GM12892 (cell line): ENCODE measurements around the gene MYCL.

Source experiments
- POLR2A ChIP-seq: IDR thresholded peaks from 2 replicates; pipeline ENCODE4 v1.6.1; 2011; ENCODE audit warnings: low read depth, low read length, control low read depth
- POLR2AphosphoS5 ChIP-seq: IDR thresholded peaks from 2 replicates; pipeline ENCODE4 v1.6.1; 2011; ENCODE audit warnings: low read depth, low read length, control low read depth
- TAF1 ChIP-seq: IDR thresholded peaks from 2 replicates; pipeline ENCODE4 v1.6.1; 2011; ENCODE audit warnings: low read depth, mild to moderate bottlenecking, control low read depth, low read length, borderline replicate concordance

GRCh38 chr1:39886757-39887231 is 14.9 kb downstream of the MYCL start:
- TF ChIP-seq POLR2A (no peak), POLR2AphosphoS5 (no peak), TAF1 (no peak)
